ENCODE results near the gene AREL1.

GRCh38 chr14:74691456-74691855 lies 21.4 kb downstream of the AREL1 start:
- TF ChIP-seq CTCF (IDR thresholded peaks at IDR 0.05; ENCODE audit: insufficient read depth, low read depth, low read length), result no peak
- no peak for TF ChIP-seq EZH2 (IDR thresholded peaks at IDR 0.05; ENCODE audit: insufficient read depth, low read length)

All from astrocyte (in vitro differentiated cells and primary cell).